DMS 273 (cell line): Measurements from ENCODE around the gene MAP3K5.

ENCODE experiments used
- DNase-seq: peaks from one replicate; lab custom pipeline; 2025; ENCODE audit not compliant: unreplicated experiment; lab: John Stamatoyannopoulos, UW

The MAP3K5 gene

GRCh38 chr6:136550045-136550329 lies 242.3 kb downstream of the MAP3K5 start:
- peak; percentile 75 for DNase-seq

- DNase-seq: peak; percentile 51
Measured at GRCh38 chr6:136549300-136550044, 242.8 kb downstream of the MAP3K5 start.

- no peak for DNase-seq
Measured at GRCh38 chr6:136548582-136549299, 243.5 kb downstream of the MAP3K5 start.

GRCh38 chr6:136547871-136548270 lies 244.4 kb downstream of the MAP3K5 start:
- no peak for DNase-seq

GRCh38 chr6:136547336-136547735 lies 244.9 kb downstream of the MAP3K5 start:
- peak; percentile 73 for DNase-seq

- no peak for DNase-seq
Measured at GRCh38 chr6:136546331-136546730, 245.9 kb downstream of the MAP3K5 start.

GRCh38 chr6:136544326-136544725 lies 248.0 kb downstream of the MAP3K5 start:
- no peak for DNase-seq

- no peak for DNase-seq
Measured at GRCh38 chr6:136541395-136541794, 250.9 kb downstream of the MAP3K5 start.

- DNase-seq: peak; percentile 27
Measured at GRCh38 chr6:136539967-136540652, 252.2 kb downstream of the MAP3K5 start.

GRCh38 chr6:136538836-136539235 lies 253.4 kb downstream of the MAP3K5 start:
- DNase-seq: no peak

- DNase-seq: no peak
Measured at GRCh38 chr6:136535880-136536650, 256.2 kb downstream of the MAP3K5 start.

- DNase-seq: no peak
Measured at GRCh38 chr6:136535017-136535765, 257.1 kb downstream of the MAP3K5 start.

GRCh38 chr6:136534268-136534667 lies 258.0 kb downstream of the MAP3K5 start:
- no peak for DNase-seq

GRCh38 chr6:136533487-136533886 lies 258.8 kb downstream of the MAP3K5 start:
- DNase-seq: no peak

- no peak for DNase-seq
Measured at GRCh38 chr6:136532030-136532429, 260.2 kb downstream of the MAP3K5 start.

- no peak for DNase-seq
Measured at GRCh38 chr6:136529710-136530109, 262.6 kb downstream of the MAP3K5 start.

- DNase-seq: no peak
Measured at GRCh38 chr6:136528477-136528876, 263.8 kb downstream of the MAP3K5 start.

- DNase-seq: no peak
Measured at GRCh38 chr6:136527831-136528230, 264.4 kb downstream of the MAP3K5 start.

- no peak for DNase-seq
Measured at GRCh38 chr6:136526937-136527336, 265.3 kb downstream of the MAP3K5 start.

- DNase-seq: peak; percentile 73
Measured at GRCh38 chr6:136526196-136526930, 265.9 kb downstream of the MAP3K5 start.
